H9 (cell line): ENCODE measurements around the gene STARD9. TPM values are rescaled to one million over a fixed set of nuclear protein-coding genes. Genes with fewer than 3 reads are reported as not detected.

Source experiments
- DNase-seq: peaks from one replicate; pipeline ENCODE4 v3.0.0-alpha.2; 2017
- H2AFZ ChIP-seq: one replicate; pipeline ENCODE4 v1.6.1; 2013; ENCODE audit warnings: mild to moderate bottlenecking, low read length, control low read depth, moderate library complexity
- H2AK5ac ChIP-seq: 2 replicates; pipeline ENCODE4 v1.6.1; 2013; ENCODE audit warnings: low read length, control low read depth, mixed read lengths; ENCODE audit not compliant: insufficient read length
- H2BK120ac ChIP-seq: one replicate; pipeline ENCODE4 v1.6.1; 2013; ENCODE audit warnings: low read depth, mild to moderate bottlenecking, low read length, control low read depth, inconsistent platforms; ENCODE audit not compliant: poor library complexity, severe bottlenecking
- H2BK12ac ChIP-seq: 2 replicates; pipeline ENCODE4 v1.6.1; 2013; ENCODE audit warnings: low read length, control low read depth, mixed read lengths, low read depth; ENCODE audit not compliant: insufficient read length
- H2BK15ac ChIP-seq: 2 replicates; pipeline ENCODE4 v1.6.1; 2013; ENCODE audit warnings: low read depth, low read length, control low read depth
- H2BK20ac ChIP-seq: one replicate; pipeline ENCODE4 v1.6.1; 2013; ENCODE audit warnings: low read depth, mild to moderate bottlenecking, low read length, control low read depth, inconsistent platforms; ENCODE audit not compliant: poor library complexity, severe bottlenecking
- H2BK5ac ChIP-seq: 2 replicates; pipeline ENCODE4 v1.6.1; 2013; ENCODE audit warnings: low read length, control low read depth, mixed read lengths; ENCODE audit not compliant: insufficient read length
- H3K14ac ChIP-seq: 2 replicates; pipeline ENCODE4 v1.6.1; 2013; ENCODE audit warnings: low read length, control low read depth; ENCODE audit not compliant: insufficient read depth
- H3K18ac ChIP-seq: 2 replicates; pipeline ENCODE4 v1.6.1; 2013; ENCODE audit warnings: low read depth, mild to moderate bottlenecking, mixed read lengths, low read length, control low read depth; ENCODE audit not compliant: insufficient read length
- H3K23ac ChIP-seq: 2 replicates; pipeline ENCODE4 v1.6.1; 2013; ENCODE audit warnings: low read length, control low read depth, mixed read lengths, low read depth; ENCODE audit not compliant: insufficient read length
- H3K23me2 ChIP-seq: 2 replicates; pipeline ENCODE4 v1.6.1; 2013; ENCODE audit warnings: low read depth, mild to moderate bottlenecking, mixed read lengths, low read length, control low read depth; ENCODE audit not compliant: insufficient read length, poor library complexity, severe bottlenecking
- H3K27ac ChIP-seq: 2 replicates; pipeline ENCODE4 v1.5.1; 2013; ENCODE audit warnings: low read length, control low read depth, mixed read lengths, low read depth; ENCODE audit not compliant: insufficient read length
- H3K27me3 ChIP-seq: 2 replicates; pipeline ENCODE4 v1.6.1; 2013; ENCODE audit warnings: low read length, control low read depth, inconsistent platforms; ENCODE audit not compliant: insufficient read depth
- H3K4ac ChIP-seq: 2 replicates; pipeline ENCODE4 v1.6.1; 2013; ENCODE audit warnings: low read depth, mild to moderate bottlenecking, control low read depth, inconsistent platforms, low read length, moderate library complexity
- H3K4me1 ChIP-seq: 2 replicates; pipeline ENCODE4 v1.6.1; 2013; ENCODE audit warnings: low read length, control low read depth, inconsistent platforms; ENCODE audit not compliant: insufficient read depth
- H3K4me2 ChIP-seq: 2 replicates; pipeline ENCODE4 v1.6.1; 2013; ENCODE audit warnings: low read length, control low read depth, mixed read lengths; ENCODE audit not compliant: insufficient read length, insufficient read depth
- H3K56ac ChIP-seq: 2 replicates; pipeline ENCODE4 v1.6.1; 2013; ENCODE audit warnings: low read depth, mild to moderate bottlenecking, mixed read lengths, low read length, control low read depth; ENCODE audit not compliant: insufficient read length
- H3K79me1 ChIP-seq: 2 replicates; pipeline ENCODE4 v1.6.1; 2013; ENCODE audit warnings: low read depth, mild to moderate bottlenecking, moderate library complexity, low read length, control low read depth, inconsistent platforms; ENCODE audit not compliant: insufficient read depth, poor library complexity, severe bottlenecking
- H3K79me2 ChIP-seq: 2 replicates; pipeline ENCODE4 v1.6.1; 2013; ENCODE audit warnings: low read length, control low read depth, inconsistent platforms; ENCODE audit not compliant: insufficient read depth
- H3K9ac ChIP-seq: 2 replicates; pipeline ENCODE4 v1.6.1; 2013; ENCODE audit warnings: low read length, control low read depth, mixed read lengths; ENCODE audit not compliant: insufficient read length; ENCODE audit errors: extremely low read depth
- H3K9me3 ChIP-seq: one replicate; pipeline ENCODE4 v1.6.1; 2013; ENCODE audit warnings: low read depth, low read length, inconsistent platforms; ENCODE audit not compliant: control insufficient read depth
- H3T11ph ChIP-seq: one replicate; pipeline ENCODE4 v1.6.1; 2013; ENCODE audit warnings: mild to moderate bottlenecking, low read length, control low read depth, inconsistent platforms
- H4K20me1 ChIP-seq: one replicate; pipeline ENCODE4 v1.6.1; 2013; ENCODE audit not compliant: control insufficient read depth, insufficient read length, insufficient read depth
- H4K5ac ChIP-seq: 2 replicates; pipeline ENCODE4 v1.6.1; 2013; ENCODE audit warnings: low read depth, mild to moderate bottlenecking, mixed read lengths, low read length, control low read depth; ENCODE audit not compliant: insufficient read length
- H4K8ac ChIP-seq: replicated peaks from 2 replicates; pipeline ENCODE4 v1.6.1; 2013; ENCODE audit warnings: low read length, control low read depth, mixed read lengths, low read depth; ENCODE audit not compliant: insufficient read length
- H4K91ac ChIP-seq: 2 replicates; pipeline ENCODE4 v1.6.1; 2013; ENCODE audit warnings: low read depth, mild to moderate bottlenecking, moderate library complexity, mixed read lengths, low read length, control low read depth; ENCODE audit not compliant: insufficient read length
- H3K27ac Mint-ChIP-seq, 3 experiments: 2 replicates in 2 of 3; 3 replicates in 1 of 3; pipeline ENCODE4 v1.8.0; 2020 to 2021; ENCODE audit warnings: mixed read lengths in 3 of 3, mild to moderate bottlenecking in 1 of 3, moderate library complexity in 1 of 3
- H3K27me3 Mint-ChIP-seq: 2 replicates; pipeline ENCODE4 v1.8.0; 2021; ENCODE audit warnings: low read depth, mild to moderate bottlenecking, moderate library complexity, mixed read lengths
- H3K36me3 Mint-ChIP-seq, 3 experiments: 2 replicates in 2 of 3; 3 replicates in 1 of 3; pipeline ENCODE4 v1.8.0; 2020 to 2021; ENCODE audit warnings: low read depth in 3 of 3, mixed read lengths in 3 of 3; ENCODE audit not compliant: insufficient read depth in 1 of 3
- H3K4me1 Mint-ChIP-seq, 2 experiments: 2 replicates each; pipeline ENCODE4 v1.8.0; 2020; ENCODE audit warnings: mixed read lengths in 2 of 2
- H3K4me3 Mint-ChIP-seq, 2 experiments: 2 replicates in 1 of 2; 3 replicates in 1 of 2; pipeline ENCODE4 v1.8.0; 2020 to 2021; ENCODE audit warnings: mild to moderate bottlenecking in 2 of 2, mixed read lengths in 2 of 2, moderate library complexity in 1 of 2
- H3K9me3 Mint-ChIP-seq, 2 experiments: 2 replicates in 1 of 2; 3 replicates in 1 of 2; pipeline ENCODE4 v1.8.0; 2020; ENCODE audit warnings: mild to moderate bottlenecking in 2 of 2, mixed read lengths in 2 of 2, moderate library complexity in 1 of 2
- WGBS: extraction: QIAGEN DNeasy Blood & Tissue Kit; methylation state at CpG from one replicate; pipeline ENCODE4 v1.1.7; 2013; ENCODE audit warnings: missing lambda C conversion rate, low lambda C conversion rate, mixed read lengths; ENCODE audit not compliant: insufficient read length; ENCODE audit errors: extremely low coverage; 5-methylcytosine and 5-hydroxymethylcytosine counted together
- total RNA-seq: library from RNA; stranded (reverse); gene quantifications from 2 replicates; pipeline ENCODE4 v1.2.1, GENCODE V29; 2021
- TF ChIP-seq, protein P1 (sequence below): fragments of 200-600 bp; sonication (generic); conservative IDR thresholded peaks from 3 replicates; pipeline ENCODE4 v1.8.0; 2021; ENCODE audit warnings: antibody characterized with exemption, mild to moderate bottlenecking

STARD9 gene
- total RNA-seq, 1 experiment from 2014 or later: 6.9 TPM

DNA sequence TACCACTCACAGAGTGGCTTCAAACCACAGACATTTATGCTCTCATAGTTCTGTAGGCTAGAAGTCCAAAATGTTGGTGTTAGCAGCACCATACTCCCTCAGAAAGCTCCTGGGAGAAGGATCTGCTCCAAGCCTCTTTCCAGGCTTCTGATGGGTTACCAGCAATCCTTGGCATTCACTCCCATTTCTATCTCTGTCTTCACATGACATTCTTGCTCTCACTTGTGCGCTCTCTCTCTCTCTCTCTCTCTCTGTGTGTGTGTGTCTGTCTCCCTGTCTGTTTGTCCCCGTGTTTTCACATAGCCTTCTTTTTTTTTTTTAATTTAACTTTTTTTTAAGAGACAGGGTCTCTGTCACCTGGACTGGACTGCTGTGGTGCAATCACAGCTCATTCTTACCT, 135.3 kb downstream of the STARD9 start:
- no peak overlapping the region for H3K56ac ChIP-seq
- no peak overlapping the region for H3T11ph ChIP-seq
- H3K23ac ChIP-seq: no peak overlapping the region
- H3K23me2 ChIP-seq: no peaks in the 10 kb centered on the region
- no CpG with 5 or more reads among the region's 2 CpGs for WGBS
- DNase-seq: no peak
- H2AK5ac ChIP-seq: no peak overlapping the region
- no peak overlapping the region for H2BK15ac ChIP-seq
- H3K79me1 ChIP-seq: no peaks in the 10 kb centered on the region
- TF ChIP-seq, protein P1, sequence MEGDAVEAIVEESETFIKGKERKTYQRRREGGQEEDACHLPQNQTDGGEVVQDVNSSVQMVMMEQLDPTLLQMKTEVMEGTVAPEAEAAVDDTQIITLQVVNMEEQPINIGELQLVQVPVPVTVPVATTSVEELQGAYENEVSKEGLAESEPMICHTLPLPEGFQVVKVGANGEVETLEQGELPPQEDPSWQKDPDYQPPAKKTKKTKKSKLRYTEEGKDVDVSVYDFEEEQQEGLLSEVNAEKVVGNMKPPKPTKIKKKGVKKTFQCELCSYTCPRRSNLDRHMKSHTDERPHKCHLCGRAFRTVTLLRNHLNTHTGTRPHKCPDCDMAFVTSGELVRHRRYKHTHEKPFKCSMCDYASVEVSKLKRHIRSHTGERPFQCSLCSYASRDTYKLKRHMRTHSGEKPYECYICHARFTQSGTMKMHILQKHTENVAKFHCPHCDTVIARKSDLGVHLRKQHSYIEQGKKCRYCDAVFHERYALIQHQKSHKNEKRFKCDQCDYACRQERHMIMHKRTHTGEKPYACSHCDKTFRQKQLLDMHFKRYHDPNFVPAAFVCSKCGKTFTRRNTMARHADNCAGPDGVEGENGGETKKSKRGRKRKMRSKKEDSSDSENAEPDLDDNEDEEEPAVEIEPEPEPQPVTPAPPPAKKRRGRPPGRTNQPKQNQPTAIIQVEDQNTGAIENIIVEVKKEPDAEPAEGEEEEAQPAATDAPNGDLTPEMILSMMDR: no peak
- no peak overlapping the region for H2BK20ac ChIP-seq
- no peak overlapping the region for H2BK12ac ChIP-seq
- no peak overlapping the region for H3K9ac ChIP-seq
- H3K4ac ChIP-seq: no peak overlapping the region
- no peak overlapping the region for H2BK120ac ChIP-seq
- H3K79me2 ChIP-seq: no peaks in the 10 kb centered on the region
- H3K18ac ChIP-seq: no peak overlapping the region
- H3K4me3 Mint-ChIP-seq: no peak overlapping the region
- H4K5ac ChIP-seq: no peak overlapping the region
- H3K27ac Mint-ChIP-seq: no peak overlapping the region
- H2AFZ ChIP-seq: no peak overlapping the region
- H3K4me1 ChIP-seq: no peaks in the 10 kb centered on the region
- H3K9me3 ChIP-seq: no peaks in the 10 kb centered on the region
- H4K8ac ChIP-seq: no peak overlapping the region
- no peak overlapping the region for H3K27ac ChIP-seq
- H3K27me3 ChIP-seq: no peaks in the 10 kb centered on the region
- no peaks in the 10 kb centered on the region for H3K9me3 Mint-ChIP-seq
- H4K91ac ChIP-seq: no peak overlapping the region
- no peaks in the 10 kb centered on the region for H3K27me3 Mint-ChIP-seq
- H3K4me2 ChIP-seq: no peak overlapping the region
- no peaks in the 10 kb centered on the region for H3K36me3 Mint-ChIP-seq
- H2BK5ac ChIP-seq: no peak overlapping the region
- no peaks in the 10 kb centered on the region for H3K4me1 Mint-ChIP-seq
- H4K20me1 ChIP-seq: no peaks in the 10 kb centered on the region
- no peak overlapping the region for H3K14ac ChIP-seq
